Raji (cell line): ENCODE measurements around the gene AGAP1.

Experiments used
- POLR2A ChIP-seq: IDR thresholded peaks from 2 replicates; pipeline ENCODE4 v1.6.1; 2011; ENCODE audit warnings: low read depth, low read length, control low read depth; ENCODE audit not compliant: insufficient read depth

Gene AGAP1

DNA sequence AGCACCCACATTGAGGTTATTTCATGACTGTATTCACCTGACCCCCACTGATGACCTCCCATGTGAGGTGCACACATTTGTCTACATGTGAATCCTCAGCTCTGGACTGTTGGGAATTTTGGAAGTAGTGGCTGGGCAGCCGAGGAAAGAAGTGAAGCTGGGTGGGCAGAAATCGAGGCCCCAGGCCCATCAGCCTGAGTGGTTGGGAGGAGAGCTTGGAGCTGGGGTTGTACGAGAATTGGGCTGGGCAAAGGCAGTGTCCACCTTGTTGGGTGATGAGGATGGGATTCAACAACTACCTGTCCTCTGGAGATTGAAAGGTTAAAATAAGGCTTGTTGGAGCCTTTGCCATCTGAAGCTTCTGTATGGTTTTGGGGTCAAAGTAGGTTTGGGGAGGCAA is 35.8 kb downstream of the AGAP1 start:
- TF ChIP-seq POLR2A = no peak

DNA sequence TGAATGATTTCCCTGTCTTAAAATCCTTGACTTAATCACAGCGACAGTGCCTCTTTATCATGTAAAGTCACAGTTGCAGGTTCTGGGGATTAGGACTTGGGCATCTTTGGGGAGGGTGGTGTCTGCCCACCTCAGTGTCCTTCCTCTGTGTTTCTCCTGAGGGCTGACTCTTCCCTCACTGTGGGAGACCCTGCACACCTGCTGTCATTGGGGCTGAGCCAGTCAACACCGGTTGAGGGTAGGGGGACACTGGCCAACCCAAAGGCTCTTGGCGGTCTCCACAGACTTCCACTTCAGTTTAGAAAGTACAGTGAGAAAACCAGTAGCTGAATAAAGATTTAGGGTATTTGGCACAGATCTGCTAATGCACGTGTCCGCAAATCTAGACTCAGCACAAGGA is 36.9 kb downstream of the AGAP1 start:
- no peak for TF ChIP-seq POLR2A

DNA sequence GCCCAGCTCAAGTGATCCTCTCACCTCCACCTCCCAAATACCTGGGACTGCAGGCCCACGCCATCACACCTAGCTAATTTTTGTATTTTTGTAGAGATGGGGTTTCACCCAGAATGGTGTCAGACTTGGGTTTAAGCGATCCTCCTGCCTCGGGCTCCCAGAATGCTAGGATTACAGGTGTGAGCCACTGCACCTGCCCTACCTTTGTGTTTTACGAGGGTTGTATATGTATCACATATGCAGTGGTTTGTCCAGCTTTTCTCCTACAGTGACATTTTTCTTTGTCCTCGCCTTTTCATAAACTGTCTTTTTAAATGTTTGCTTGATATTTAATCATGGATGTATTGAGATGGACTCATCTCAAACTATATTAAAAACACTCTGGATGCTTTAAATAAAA is 38.5 kb downstream of the AGAP1 start:
- TF ChIP-seq POLR2A = no peak

GRCh38 chr2:235533198-235533597 is 39.4 kb downstream of the AGAP1 start:
- no peak for TF ChIP-seq POLR2A

DNA sequence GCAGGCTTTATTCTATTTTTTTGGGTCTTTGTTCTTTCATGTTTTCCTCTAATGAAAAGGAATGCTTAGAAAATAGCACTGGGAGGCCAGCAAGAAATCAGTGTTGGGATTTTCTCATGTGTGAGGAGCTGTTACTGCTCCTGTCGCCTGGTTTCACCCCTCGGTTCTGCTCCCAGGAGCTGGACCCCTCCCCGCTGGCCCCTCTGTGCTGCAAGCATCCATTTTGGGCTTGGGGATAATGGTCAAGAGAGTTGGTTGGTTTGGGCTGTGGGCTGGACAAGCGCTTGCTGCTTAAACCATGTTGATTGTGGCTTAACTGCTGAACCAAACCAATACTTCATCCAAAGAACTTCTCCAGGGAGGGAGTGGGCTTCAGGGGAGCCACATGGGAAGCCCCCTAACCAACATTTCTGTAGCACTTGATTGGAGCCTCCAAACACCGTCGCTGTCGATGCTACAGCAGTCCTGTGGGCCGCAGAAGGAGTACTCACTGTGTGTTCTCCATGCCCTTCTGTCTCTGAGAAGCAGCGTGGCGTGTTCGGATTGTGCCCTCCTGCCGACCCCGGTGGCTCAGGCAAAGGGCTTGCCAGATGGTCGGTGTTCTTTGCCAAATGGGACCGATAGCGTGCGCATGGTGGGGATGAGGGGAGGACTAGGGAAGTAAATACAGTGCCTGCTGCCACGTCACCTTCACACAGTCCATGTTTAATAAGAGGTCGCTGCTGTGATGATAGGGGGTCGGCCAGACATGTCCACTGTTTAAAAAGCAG is 40.0 kb downstream of the AGAP1 start:
- no peak for TF ChIP-seq POLR2A

GRCh38 chr2:235534678-235535422 is 41.0 kb downstream of the AGAP1 start:
- no peak for TF ChIP-seq POLR2A

- TF ChIP-seq POLR2A = no peak
Measured at GRCh38 chr2:235535423-235536130, 41.7 kb downstream of the AGAP1 start.

GRCh38 chr2:235536711-235537110 is 42.9 kb downstream of the AGAP1 start:
- no peak for TF ChIP-seq POLR2A

GRCh38 chr2:235537186-235537585 is 43.3 kb downstream of the AGAP1 start:
- no peak for TF ChIP-seq POLR2A

DNA sequence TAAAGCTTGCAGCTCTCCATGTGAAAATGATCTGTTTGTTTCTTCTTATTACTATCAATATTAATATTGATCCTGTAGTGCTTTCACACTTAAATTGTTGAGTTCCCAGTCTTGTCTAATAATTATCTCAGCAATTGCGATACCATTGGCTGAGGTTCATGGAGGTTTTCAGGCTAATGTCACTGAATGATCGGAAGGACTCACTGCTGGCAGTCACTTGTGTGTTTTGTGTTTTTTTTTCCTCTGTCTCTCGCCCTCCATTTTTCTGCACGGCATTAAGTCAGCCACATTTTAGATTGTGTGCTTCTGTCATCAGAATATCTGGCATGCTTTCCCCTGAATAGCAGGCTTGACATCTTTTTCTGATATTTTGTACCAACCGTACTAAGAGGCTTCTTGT is 43.7 kb downstream of the AGAP1 start:
- no peak for TF ChIP-seq POLR2A

GRCh38 chr2:235538144-235538639 is 44.3 kb downstream of the AGAP1 start:
- TF ChIP-seq POLR2A = no peak

GRCh38 chr2:235538981-235539380 is 45.1 kb downstream of the AGAP1 start:
- TF ChIP-seq POLR2A = no peak

DNA sequence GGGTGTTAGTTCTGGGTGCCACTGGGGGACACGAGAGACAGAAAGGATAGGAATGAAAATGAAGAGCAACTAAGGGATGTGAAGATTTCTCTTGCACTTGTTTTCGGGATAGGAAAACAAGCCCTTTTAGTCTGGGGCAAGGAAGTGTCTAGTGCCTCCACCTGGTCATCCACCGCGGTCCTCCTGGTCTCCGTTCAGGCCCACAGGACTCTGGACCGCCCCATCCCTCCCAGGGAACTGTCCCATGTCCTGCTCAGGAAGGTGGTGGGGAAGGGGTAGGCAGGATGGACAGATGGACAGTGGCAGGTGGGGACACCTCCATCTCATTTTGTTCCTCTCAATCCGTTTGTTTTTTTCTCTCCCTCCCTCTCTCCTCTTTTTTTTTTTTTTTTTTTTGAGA is 45.9 kb downstream of the AGAP1 start:
- TF ChIP-seq POLR2A = no peak

DNA sequence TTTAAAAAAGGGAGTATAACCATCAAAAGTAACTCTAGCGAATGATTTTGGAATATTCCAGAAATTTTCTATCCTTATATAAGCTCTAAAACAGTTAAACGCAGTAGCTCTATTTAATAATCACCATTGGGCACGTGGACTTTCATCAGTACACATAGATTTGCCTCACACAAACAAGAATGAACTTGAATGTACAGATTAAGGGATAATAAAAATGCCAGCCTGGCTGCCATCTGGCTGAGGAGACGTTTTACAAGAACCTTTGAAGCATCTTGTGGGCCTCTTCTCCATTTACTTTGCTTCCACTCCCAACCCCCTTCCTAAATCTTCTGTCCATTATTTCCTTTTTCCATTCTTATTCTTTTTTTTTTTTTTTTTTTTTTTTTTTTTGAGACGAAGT is 47.2 kb downstream of the AGAP1 start:
- TF ChIP-seq POLR2A = no peak

GRCh38 chr2:235541838-235542549 is 48.2 kb downstream of the AGAP1 start:
- no peak for TF ChIP-seq POLR2A
